HL-60/S4 treated with retinoic acid at 250 ng/mL for 4 days and 3 days (cell line): ENCODE data around the gene GSG1L.
"Not testable (repeated sequence)": the region's sequence is repeated elsewhere in the genome, so short reads cannot be mapped to it uniquely, and the experiment has no call there.

Experiments used
- in situ Hi-C: fragments of 300-500 bp; cut with MboI; formaldehyde crosslinking; loops from 2 replicates; pipeline ENCODE4 v1.7.0; 2022; ENCODE audit warnings: low sequenced_read_pairs

GSG1L gene

GRCh38 chr16:27748868-27749546 lies 314.5 kb downstream of the GSG1L start:
- in situ Hi-C loops: no loop called here

DNA sequence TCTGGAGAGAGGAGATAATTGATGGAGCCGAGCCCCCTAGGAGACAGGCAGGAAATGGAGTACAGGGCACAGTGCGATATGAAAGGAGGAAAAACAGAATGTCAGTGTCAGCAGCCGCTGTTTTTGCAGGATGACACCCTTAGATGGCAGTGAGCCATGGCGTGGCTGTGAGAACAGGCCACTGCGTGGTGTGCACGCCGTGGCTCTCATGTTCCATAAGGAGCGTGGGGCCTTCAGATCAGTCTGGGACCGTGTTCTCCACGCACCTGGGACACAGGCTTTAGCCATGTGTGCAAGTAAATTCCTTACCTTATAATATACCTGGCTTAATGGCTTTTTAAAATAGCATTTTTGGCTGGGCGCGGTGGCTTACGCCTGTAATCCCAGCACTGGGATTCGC lies 315.6 kb downstream of the GSG1L start:
- in situ Hi-C loops: no loop called here

GRCh38 chr16:27746076-27746855 lies 317.2 kb downstream of the GSG1L start:
- in situ Hi-C loops: no loop called here

DNA sequence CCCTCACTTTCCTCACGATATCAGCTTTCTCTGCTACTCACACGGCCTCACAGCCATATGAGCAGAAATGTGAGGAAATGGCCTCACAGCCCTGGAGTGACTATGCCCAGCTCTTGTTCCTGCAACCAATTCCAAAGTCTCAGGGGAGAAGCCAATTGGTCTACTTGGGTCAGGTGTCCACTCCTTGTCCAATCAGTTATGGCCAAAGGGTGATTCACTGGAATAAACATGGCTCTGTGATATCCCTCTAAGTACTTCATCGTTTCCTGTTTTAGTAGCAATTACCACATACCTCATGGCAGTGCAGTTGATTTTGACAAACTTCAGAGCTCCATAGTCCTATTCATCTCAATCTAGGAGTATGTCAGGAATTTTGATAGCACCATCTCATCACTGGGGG lies 318.2 kb downstream of the GSG1L start:
- in situ Hi-C loops: no loop called here

DNA sequence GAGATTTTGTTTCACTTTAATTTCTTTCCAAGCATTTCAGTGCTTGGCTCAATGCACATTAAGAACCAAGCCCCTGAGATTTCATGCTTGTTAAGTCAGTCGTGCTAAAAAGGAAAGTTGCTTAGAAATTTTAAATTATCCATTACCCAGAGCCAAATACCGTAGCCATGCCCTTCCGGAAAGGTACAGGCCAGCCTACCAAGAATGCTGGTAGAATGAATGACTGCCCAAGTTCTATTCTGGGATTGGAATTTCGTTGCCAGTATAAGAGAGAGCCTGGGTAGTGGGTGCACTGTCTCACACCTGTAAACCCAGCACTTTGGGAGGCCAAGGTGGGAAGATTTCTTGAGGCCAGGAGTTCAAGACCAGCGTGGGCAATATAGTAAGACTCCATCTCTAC lies 319.6 kb downstream of the GSG1L start:
- in situ Hi-C loops: no loop called here

DNA sequence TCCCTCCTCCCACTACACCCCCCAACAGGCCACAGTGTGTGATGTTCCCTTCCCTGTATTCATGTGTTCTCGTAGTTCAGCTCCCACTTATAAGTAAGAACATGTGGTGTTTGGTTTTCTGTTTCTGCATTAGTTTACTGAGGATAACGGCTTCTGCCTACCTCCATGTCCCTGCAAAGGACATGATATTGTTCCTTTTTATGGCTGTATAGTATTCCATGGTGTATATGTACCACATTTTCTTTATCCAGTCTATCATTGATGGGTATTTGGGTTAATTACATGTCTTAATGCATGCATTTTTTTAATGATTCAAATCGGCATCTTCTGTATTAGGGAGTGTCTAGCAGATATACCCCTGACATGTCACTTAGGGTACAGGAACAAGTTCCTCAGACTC lies 320.5 kb downstream of the GSG1L start:
- in situ Hi-C loops: not testable (repeated sequence)

DNA sequence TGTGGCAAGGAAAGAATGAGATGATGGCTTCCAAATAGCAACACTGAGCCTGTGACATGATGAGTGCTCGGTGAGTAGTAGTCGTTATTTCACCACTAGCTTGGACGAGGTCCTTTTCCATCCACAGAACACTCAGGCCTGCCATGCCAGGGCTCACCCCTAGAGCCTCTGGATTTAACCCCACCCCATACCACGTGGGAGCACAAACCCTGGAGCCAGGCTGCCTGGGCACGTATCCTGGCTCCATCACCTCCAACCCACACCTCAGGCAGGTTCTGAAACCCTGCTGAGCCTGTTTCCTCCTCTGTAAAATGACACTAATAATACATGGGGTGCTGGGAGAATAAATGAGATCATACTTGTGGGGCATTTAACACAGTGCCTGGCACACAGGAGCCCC lies 321.2 kb downstream of the GSG1L start:
- in situ Hi-C loops: no loop called here

DNA sequence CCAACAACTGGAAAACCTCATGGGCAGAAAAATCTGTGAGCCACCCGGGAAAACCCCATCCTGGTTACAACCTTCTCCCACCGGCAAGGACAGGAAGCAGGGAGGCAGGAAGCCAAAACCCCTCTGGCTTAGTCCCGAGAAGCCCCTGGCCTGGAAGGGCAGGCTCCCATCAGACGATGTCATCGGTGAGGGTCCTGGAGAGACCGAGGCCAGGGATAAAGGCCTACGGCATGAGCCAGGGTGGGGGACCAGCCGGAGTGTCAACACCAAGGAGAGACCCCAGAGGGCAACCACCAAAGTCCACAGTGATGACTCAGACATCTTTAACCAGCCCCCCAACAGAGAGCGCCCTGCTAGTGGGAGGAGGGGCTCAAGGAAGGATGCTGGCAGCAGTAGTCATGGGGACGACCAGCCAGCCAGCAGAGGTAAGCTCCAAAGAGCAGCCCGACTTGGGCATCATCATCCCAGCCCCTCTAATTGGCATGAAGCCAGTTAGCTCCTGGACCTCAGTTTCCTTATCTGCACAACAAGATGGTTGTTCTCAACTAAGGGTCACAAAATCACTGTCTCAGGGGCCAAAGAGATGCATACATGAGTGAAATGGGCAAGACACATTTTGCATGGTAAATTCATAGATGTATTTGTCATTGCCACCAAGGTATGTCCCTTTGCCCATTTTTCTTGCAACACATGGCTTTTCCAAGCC lies 322.9 kb downstream of the GSG1L start:
- in situ Hi-C loops: no loop called here

- in situ Hi-C loops: no loop called here
These were observed 323.7 kb downstream of the GSG1L start for GRCh38 chr16:27739606-27740357.

DNA sequence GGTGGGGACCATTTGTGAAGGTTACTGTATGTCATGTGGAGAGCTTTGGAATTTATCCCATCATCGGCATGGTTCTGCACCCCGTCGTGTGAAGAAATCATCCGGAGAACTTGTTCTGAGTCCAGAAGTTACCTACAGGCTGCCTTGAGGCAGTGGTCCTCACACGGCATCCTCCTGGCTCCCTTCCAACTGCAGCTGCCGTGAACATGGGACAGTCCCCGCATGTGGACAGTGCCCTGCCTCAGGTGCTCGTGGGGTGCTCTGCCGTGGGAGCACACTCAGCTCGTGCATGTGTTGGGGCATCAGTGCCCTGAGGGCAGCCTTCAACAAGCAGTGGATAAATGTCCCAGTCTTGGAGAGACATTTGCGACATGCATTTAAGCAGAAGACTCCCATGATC lies 324.9 kb downstream of the GSG1L start:
- in situ Hi-C loops: no loop called here
